HepG2 (cell line): ENCODE results near the gene CFC1B. TPM values are rescaled to one million over a fixed set of nuclear protein-coding genes. Genes with fewer than 3 reads are reported as not detected.
"Not testable (repeated sequence)": the region's sequence is repeated elsewhere in the genome, so short reads cannot be mapped to it uniquely, and the experiment has no call there.

Experiments used
- ATAC-seq: fragments of 200-7000 bp; cut with Tn5 transposase; 3 replicates; pipeline ENCODE4 v1.9.1; 2020; ENCODE audit warnings: mild to moderate bottlenecking, moderate library complexity
- BruUV-seq: library from RNA; stranded (reverse); fragments of 400-500 nt; replicated peaks from 2 replicates; lab custom pipeline; 2021; lab: Mats Ljungman, UMichigan
- CTCF ChIA-PET: fragments of 300-600 bp; formaldehyde crosslinking; extraction: SDS; loops from one replicate; lab custom pipeline; 2021; ENCODE audit warnings: low total read pairs, inconsistent platforms, low intra/inter-chr PET ratio; lab: Yijun Ruan, JAX
- POLR2A ChIA-PET: fragments of 350-600 bp; sonication (Branson Sonifier 250); formaldehyde crosslinking; loops from one replicate; lab custom pipeline; 2020; ENCODE audit warnings: antibody characterized with exemption, inconsistent platforms; lab: Yijun Ruan, JAX
- DNase-seq: peaks from one replicate; pipeline ENCODE4 v3.0.0-alpha.2; 2015; ENCODE audit warnings: low spot score
- FAIRE-seq: peaks from 3 replicates; lab custom pipeline; 2011; peaks lifted over from hg19 to GRCh38; lab: Jason Lieb, UNC
- H2AFZ ChIP-seq: one replicate; pipeline ENCODE4 v1.6.1; 2011; ENCODE audit warnings: low read length, inconsistent platforms
- H3K27ac ChIP-seq: fragments of 300-600 bp; 3 replicates; pipeline ENCODE4 v1.8.0; 2011; ENCODE audit warnings: mixed run types, mild to moderate bottlenecking, mixed read lengths, low read length, inconsistent platforms; ENCODE audit not compliant: insufficient read depth; ENCODE audit errors: extremely low read length
- H3K27me3 ChIP-seq, 2 experiments: fragments of 200-600 bp in 1 of 2; 2 replicates in 1 of 2; 3 replicates in 1 of 2; pipeline versions ENCODE4 v1.6.0 to v1.8.0; 2011; ENCODE audit warnings: low read length in 2 of 2, mild to moderate bottlenecking in 2 of 2, moderate library complexity in 2 of 2, inconsistent platforms in 1 of 2; ENCODE audit not compliant: insufficient read depth in 2 of 2, control insufficient read depth in 1 of 2
- H3K36me3 ChIP-seq, 2 experiments: fragments of 200-600 bp in 1 of 2; replicated peaks in 1 of 2; 2 replicates in 1 of 2; 3 replicates in 1 of 2; pipeline versions ENCODE4 v1.5.1 to v1.8.0; 2011; ENCODE audit warnings: low read length in 2 of 2, inconsistent platforms in 1 of 2; ENCODE audit not compliant: insufficient read depth in 2 of 2, control insufficient read depth in 1 of 2
- H3K4me1 ChIP-seq: 2 replicates; pipeline ENCODE4 v1.5.1; 2012; ENCODE audit warnings: low read length, inconsistent platforms; ENCODE audit not compliant: insufficient read depth
- H3K4me2 ChIP-seq: 2 replicates; pipeline ENCODE4 v1.6.0; 2011; ENCODE audit warnings: low read depth, low read length, inconsistent platforms
- H3K4me3 ChIP-seq, 3 experiments: fragments of 200-600 bp in 1 of 3; sonication (generic), shearing (Covaris generic) in 1 of 3; replicated peaks in 1 of 3; 2 replicates each; pipeline ENCODE4 v1.5.1; 2011 to 2016; ENCODE audit warnings: low read length in 3 of 3, inconsistent platforms in 2 of 3, low read depth in 2 of 3, mild to moderate bottlenecking in 2 of 3, control low read depth in 1 of 3, mixed read lengths in 1 of 3; ENCODE audit not compliant: insufficient read depth in 1 of 3
- H3K79me2 ChIP-seq: one replicate; pipeline ENCODE4 v1.6.1; 2011; ENCODE audit warnings: low read length, inconsistent platforms; ENCODE audit not compliant: insufficient read depth
- H3K9ac ChIP-seq: 2 replicates; pipeline ENCODE4 v1.6.0; 2011; ENCODE audit warnings: mild to moderate bottlenecking, low read depth, low read length, inconsistent platforms; ENCODE audit not compliant: insufficient read depth
- H3K9me3 ChIP-seq: 2 replicates; pipeline ENCODE4 v1.5.1; 2012; ENCODE audit warnings: mild to moderate bottlenecking, low read length
- H4K20me1 ChIP-seq: 2 replicates; pipeline ENCODE4 v1.6.0; 2011; ENCODE audit warnings: inconsistent platforms, mild to moderate bottlenecking, low read length, moderate library complexity; ENCODE audit not compliant: insufficient read depth
- WGBS: methylation state at CpG from one replicate; pipeline ENCODE4 v1.1.6; 2017; ENCODE audit warnings: low lambda C conversion rate; 5-methylcytosine and 5-hydroxymethylcytosine counted together
- in situ Hi-C: cut with HindIII; loops from 2 replicates; pipeline ENCODE4 v1.10.0; 2017; ENCODE audit warnings: low pct_unique_long_range_greater_than_20kb; ENCODE audit not compliant: extremely low pct_ligation_motif_present
- intact Hi-C: fragments of 100-400 bp; cut with micrococcal nuclease; formaldehyde crosslinking; loops from one replicate; pipeline ENCODE4 v1.10.0; 2022; ENCODE audit not compliant: unreplicated experiment
- polyA plus RNA-seq, 8 experiments: library from polyadenylated mRNA; depleted of rRNA in 3 of 8; stranded (reverse) in 7 of 8; unstranded in 1 of 8; fragments of >200 nt; fragmentation: Illumina TruSeq in 4 of 8; extraction: Trizol in 4 of 8; gene quantifications; 2 replicates each; pipeline versions ENCODE4 v1.2.1 to v1.2.3, GENCODE V29; 2011 to 2016; ENCODE audit warnings: low read depth in 4 of 8, missing spikeins in 1 of 8, mixed read lengths in 1 of 8; ENCODE audit not compliant: insufficient read depth in 1 of 8
- total RNA-seq, 5 experiments: library from RNA; depleted of rRNA; stranded (reverse); fragments of >200 nt; fragmentation: Illumina TruSeq; extraction: Trizol; gene quantifications; 2 replicates each; pipeline ENCODE4 v1.2.3, GENCODE V29; 2016; ENCODE audit warnings: low read depth in 1 of 5

The CFC1B gene
- total and polyA plus RNA-seq, 2 of the 13 experiments (the other 11 are each of a cell fraction or from before 2014, with no cell fraction given), result not detected

GRCh38 chr2:130531672-130532071, 10.7 kb downstream of the CFC1B start:
- FAIRE-seq, H3K4me1 ChIP-seq, H2AFZ ChIP-seq, H3K4me2 ChIP-seq, POLR2A ChIA-PET, H3K9me3 ChIP-seq, H3K4me3 ChIP-seq, H3K79me2 ChIP-seq, ATAC-seq, intact Hi-C loops, H3K27ac ChIP-seq, H3K27me3 ChIP-seq, H4K20me1 ChIP-seq, CTCF ChIA-PET, in situ Hi-C loops, H3K9ac ChIP-seq, H3K36me3 ChIP-seq, DNase-seq, BruUV-seq: not testable (repeated sequence)
- WGBS, result no CpG with 5 or more reads among the region's 9 CpGs

GRCh38 chr2:130536654-130537053, 15.6 kb downstream of the CFC1B start:
- WGBS, result no CpG with 5 or more reads among the region's 7 CpGs
- H3K27ac ChIP-seq, H3K4me3 ChIP-seq, POLR2A ChIA-PET, intact Hi-C loops, in situ Hi-C loops, H3K9me3 ChIP-seq, H3K4me2 ChIP-seq, H4K20me1 ChIP-seq, H3K27me3 ChIP-seq, H3K4me1 ChIP-seq, BruUV-seq, DNase-seq, CTCF ChIA-PET, H3K79me2 ChIP-seq, H3K36me3 ChIP-seq, H3K9ac ChIP-seq, H2AFZ ChIP-seq: not testable (repeated sequence)
- FAIRE-seq (peak; percentile 32), ATAC-seq (peak; percentile 70)

- peak; percentile 64 for ATAC-seq
- FAIRE-seq, in situ Hi-C loops, BruUV-seq, H3K4me2 ChIP-seq, H3K27ac ChIP-seq, H3K36me3 ChIP-seq, H3K4me1 ChIP-seq, H3K79me2 ChIP-seq, H3K9ac ChIP-seq, H3K27me3 ChIP-seq, CTCF ChIA-PET, H4K20me1 ChIP-seq, intact Hi-C loops, POLR2A ChIA-PET, H2AFZ ChIP-seq, H3K9me3 ChIP-seq, H3K4me3 ChIP-seq, DNase-seq: not testable (repeated sequence)
- no CpG with 5 or more reads among the region's 9 CpGs for WGBS
These were observed 17.2 kb downstream of the CFC1B start for GRCh38 chr2:130538271-130538670.

GRCh38 chr2:130542789-130543188, 21.8 kb downstream of the CFC1B start:
- H3K4me2 ChIP-seq, H3K36me3 ChIP-seq, H3K4me1 ChIP-seq, in situ Hi-C loops, POLR2A ChIA-PET, H3K9ac ChIP-seq, FAIRE-seq, H3K79me2 ChIP-seq, DNase-seq, ATAC-seq, H2AFZ ChIP-seq, H3K27ac ChIP-seq, H4K20me1 ChIP-seq, H3K9me3 ChIP-seq, H3K27me3 ChIP-seq, intact Hi-C loops, H3K4me3 ChIP-seq, BruUV-seq, CTCF ChIA-PET: not testable (repeated sequence)
- no CpG with 5 or more reads among the region's 4 CpGs for WGBS
